HepG2 (cell line): ENCODE data around the gene TMX2. TPM values are rescaled to one million over a fixed set of nuclear protein-coding genes. Genes with fewer than 3 reads are reported as not detected.

Source experiments
- CEBPG ChIP-seq: IDR thresholded peaks from 2 replicates; pipeline ENCODE4 v1.6.1; 2016
- HIVEP1 ChIP-seq: sonication (generic); formaldehyde crosslinking; IDR thresholded peaks from 2 replicates; pipeline ENCODE4 v1.4.0; 2020; ENCODE audit warnings: mild to moderate bottlenecking, missing genetic modification reagents
- HNF4A ChIP-seq: sonication (generic); formaldehyde crosslinking; IDR thresholded peaks from 2 replicates; pipeline ENCODE4 v1.4.0; 2020; ENCODE audit warnings: missing genetic modification reagents
- HOXA7 ChIP-seq: sonication (generic); formaldehyde crosslinking; IDR thresholded peaks from 2 replicates; pipeline ENCODE4 v1.8.1; 2022; ENCODE audit warnings: mild to moderate bottlenecking, missing genetic modification reagents, moderate library complexity
- KDM5B ChIP-seq: sonication (generic); formaldehyde crosslinking; IDR thresholded peaks from 2 replicates; pipeline ENCODE4 v1.4.0; 2020; ENCODE audit warnings: missing genetic modification reagents, mild to moderate bottlenecking, borderline replicate concordance
- NFKB2 ChIP-seq: sonication (generic); formaldehyde crosslinking; IDR thresholded peaks from 2 replicates; pipeline ENCODE4 v1.4.0; 2020; ENCODE audit warnings: missing genetic modification reagents, borderline replicate concordance
- NKX3-1 ChIP-seq: sonication (generic); formaldehyde crosslinking; IDR thresholded peaks from 2 replicates; pipeline ENCODE4 v1.5.0; 2020; ENCODE audit warnings: missing genetic modification reagents
- PATZ1 ChIP-seq: sonication (generic); formaldehyde crosslinking; IDR thresholded peaks from 2 replicates; pipeline ENCODE4 v1.4.0; 2020; ENCODE audit warnings: missing genetic modification reagents
- PPARG ChIP-seq: conservative IDR thresholded peaks from 2 replicates; pipeline ENCODE4 v1.6.1; 2016; ENCODE audit warnings: missing biosample characterization, missing genetic modification reagents
- RCOR2 ChIP-seq: IDR thresholded peaks from 2 replicates; pipeline ENCODE4 v1.6.1; 2016; ENCODE audit warnings: missing biosample characterization, missing genetic modification reagents
- SNAPC2 ChIP-seq: sonication (generic); formaldehyde crosslinking; IDR thresholded peaks from 2 replicates; pipeline ENCODE4 v1.8.1; 2022; ENCODE audit warnings: mild to moderate bottlenecking, missing genetic modification reagents
- SOX5 ChIP-seq: IDR thresholded peaks from 2 replicates; pipeline ENCODE4 v1.6.1; 2016; ENCODE audit warnings: borderline replicate concordance
- SRF ChIP-seq: IDR thresholded peaks from 2 replicates; pipeline ENCODE4 v1.6.1; 2011; ENCODE audit warnings: mild to moderate bottlenecking, low read depth, low read length, moderate library complexity
- TCF7L2 ChIP-seq: IDR thresholded peaks from 2 replicates; pipeline ENCODE4 v1.6.1; 2011; ENCODE audit warnings: mild to moderate bottlenecking, low read depth, low read length, moderate library complexity
- TEAD2 ChIP-seq: sonication (generic); formaldehyde crosslinking; IDR thresholded peaks from 2 replicates; pipeline ENCODE4 v1.9.0; 2021; ENCODE audit warnings: missing genetic modification reagents
- U2AF2 ChIP-seq: fragments of 200-400 bp; formaldehyde crosslinking; IDR thresholded peaks from 2 replicates; pipeline ENCODE4 v1.6.1; 2017; ENCODE audit warnings: low read depth, mild to moderate bottlenecking, low read length
- ZFP82 ChIP-seq: sonication (generic); formaldehyde crosslinking; IDR thresholded peaks from 2 replicates; pipeline ENCODE4 v1.5.1; 2020; ENCODE audit warnings: mild to moderate bottlenecking, missing genetic modification reagents, borderline replicate concordance
- ZNF124 ChIP-seq: sonication (generic); formaldehyde crosslinking; IDR thresholded peaks from 2 replicates; pipeline ENCODE4 v1.4.0; 2020; ENCODE audit warnings: missing genetic modification reagents
- ZNF281 ChIP-seq: sonication (generic); formaldehyde crosslinking; IDR thresholded peaks from 2 replicates; pipeline ENCODE4 v1.4.0; 2020; ENCODE audit warnings: missing genetic modification reagents, borderline replicate concordance
- ZNF607 ChIP-seq: sonication (generic); formaldehyde crosslinking; IDR thresholded peaks from 2 replicates; pipeline ENCODE4 v1.5.1; 2020; ENCODE audit warnings: missing genetic modification reagents, mild to moderate bottlenecking, borderline replicate concordance
- ZNF639 ChIP-seq: conservative IDR thresholded peaks from 2 replicates; pipeline ENCODE4 v1.6.1; 2018; ENCODE audit warnings: missing genetic modification reagents
- ZNF710 ChIP-seq: sonication (generic); formaldehyde crosslinking; IDR thresholded peaks from 2 replicates; pipeline ENCODE4 v1.5.0; 2020; ENCODE audit warnings: mild to moderate bottlenecking, missing genetic modification reagents, borderline replicate concordance
- polyA plus RNA-seq, 8 experiments: library from polyadenylated mRNA; depleted of rRNA in 3 of 8; stranded (reverse) in 7 of 8; unstranded in 1 of 8; fragments of >200 nt; fragmentation: Illumina TruSeq in 4 of 8; extraction: Trizol in 4 of 8; gene quantifications; 2 replicates each; pipeline versions ENCODE4 v1.2.1 to v1.2.3, GENCODE V29; 2011 to 2016; ENCODE audit warnings: low read depth in 4 of 8, missing spikeins in 1 of 8, mixed read lengths in 1 of 8; ENCODE audit not compliant: insufficient read depth in 1 of 8
- total RNA-seq, 5 experiments: library from RNA; depleted of rRNA; stranded (reverse); fragments of >200 nt; fragmentation: Illumina TruSeq; extraction: Trizol; gene quantifications; 2 replicates each; pipeline ENCODE4 v1.2.3, GENCODE V29; 2016; ENCODE audit warnings: low read depth in 1 of 5

TMX2 gene
- total and polyA plus RNA-seq, 2 of the 13 experiments (the other 11 are each of a cell fraction or from before 2014, with no cell fraction given) = 84.5 to 129 TPM

GRCh38 chr11:57761301-57762234 lies 49.2 kb downstream of the TMX2 start, which contains the start of gene CTNND1 (continued):
- no peak; the same call in 1 of the 2 replicates for TF ChIP-seq ZNF639 (CRISPR knock-in tag)
- TF ChIP-seq HIVEP1 = no peak
- peak; percentile 63; the same call in 1 of the 2 replicates for TF ChIP-seq SOX5
- TF ChIP-seq ZNF710 = peak; percentile 99
- TF ChIP-seq KDM5B = no peak
- TF ChIP-seq NFKB2 (CRISPR knock-in tag) = no peak
- TF ChIP-seq PATZ1 (CRISPR knock-in tag) = peak; percentile 63
- no peak for TF ChIP-seq TCF7L2
- peak; percentile 72; the same call in 1 of the 2 replicates for TF ChIP-seq ZNF281
- no peak for TF ChIP-seq HOXA7 (CRISPR knock-in tag)
- TF ChIP-seq CEBPG (CRISPR knock-in tag) = peak; percentile 41; the same call in 1 of the 2 replicates
- no peak for TF ChIP-seq SNAPC2 (CRISPR knock-in tag)
- no peak for TF ChIP-seq ZNF607 (CRISPR knock-in tag)
- TF ChIP-seq SRF = peak; percentile 91
- TF ChIP-seq ZNF124 (CRISPR knock-in tag) = no peak
- no peak for TF ChIP-seq U2AF2
- no peak for TF ChIP-seq PPARG
- TF ChIP-seq TEAD2 = no peak
- TF ChIP-seq NKX3-1 (CRISPR knock-in tag) = no peak
- peak; percentile 29; the same call in 1 of the 2 replicates for TF ChIP-seq HNF4A
- TF ChIP-seq RCOR2 (CRISPR knock-in tag) = no peak
- TF ChIP-seq ZFP82 (CRISPR knock-in tag) = no peak
